Epithelial cell of prostate (primary cell): Measurements from ENCODE around the gene CCDC57.
"Not testable (repeated sequence)": the region's sequence is repeated elsewhere in the genome, so short reads cannot be mapped to it uniquely, and the experiment has no call there.

Experiments
- DNase-seq: peaks from one replicate; pipeline ENCODE4 v3.0.0-alpha.2; 2011; ENCODE audit warnings: low read depth, low spot score
- H3K27ac ChIP-seq: fragments of 450-650 bp; 2 replicates; pipeline ENCODE4 v1.5.1; 2017; ENCODE audit warnings: mild to moderate bottlenecking

Gene CCDC57

DNA sequence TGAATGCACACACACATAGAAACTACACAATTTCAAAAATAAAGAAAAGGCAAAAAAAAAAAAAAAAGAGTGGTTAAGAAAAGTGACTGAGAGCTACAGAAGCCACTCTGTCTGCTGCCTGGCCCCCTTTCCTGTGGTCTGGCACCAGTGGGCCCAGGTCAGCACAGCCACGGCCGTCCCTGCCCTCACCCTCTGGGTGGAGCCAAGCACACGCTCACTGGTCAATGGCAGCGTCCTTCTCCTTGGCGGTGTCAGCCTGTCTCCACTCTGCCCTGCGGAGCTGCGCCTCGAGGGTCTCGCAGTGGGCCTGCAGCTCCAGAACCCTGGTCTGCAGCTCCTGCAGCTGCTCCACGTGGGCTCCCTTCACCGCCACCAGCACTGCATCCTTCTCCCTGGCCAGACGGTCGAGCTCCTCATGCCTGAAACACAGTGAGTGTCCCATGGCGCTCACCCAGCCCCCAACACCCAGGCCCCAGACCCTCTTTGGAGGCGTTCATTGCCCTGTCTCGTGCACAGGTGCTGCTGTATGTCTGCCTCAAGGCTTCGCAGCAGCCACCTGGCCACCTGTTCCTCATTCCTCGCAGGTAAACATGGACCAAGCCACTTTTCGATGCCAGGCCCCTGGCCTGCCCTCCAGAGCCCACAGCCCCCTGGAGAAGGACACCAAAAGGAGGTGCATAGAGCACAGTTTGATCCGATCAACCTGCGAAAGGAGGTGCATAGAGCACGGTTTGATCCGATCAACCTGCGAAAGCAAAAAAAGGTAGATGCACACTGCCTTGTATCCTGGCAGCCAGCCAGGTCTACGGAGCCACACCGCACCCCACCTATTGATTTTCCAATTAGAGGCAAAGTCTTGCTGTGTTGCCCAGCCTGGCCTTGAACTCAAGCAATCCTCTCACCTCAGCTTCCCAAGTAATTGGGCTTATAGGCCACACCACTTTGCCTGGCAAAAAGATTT lies 24.4 kb downstream of the CCDC57 start:
- no peak overlapping the region for H3K27ac ChIP-seq
- DNase-seq: no peak

- no peak for DNase-seq
Observed at GRCh38 chr17:82187500-82187899, 25.1 kb downstream of the CCDC57 start.

GRCh38 chr17:82186221-82186620 lies 26.4 kb downstream of the CCDC57 start:
- no peak for DNase-seq
- no peak overlapping the region for H3K27ac ChIP-seq

More at GRCh38 chr17:82187500-82187899, 25.1 kb downstream of the CCDC57 start:
- H3K27ac ChIP-seq: no peak overlapping the region

DNA sequence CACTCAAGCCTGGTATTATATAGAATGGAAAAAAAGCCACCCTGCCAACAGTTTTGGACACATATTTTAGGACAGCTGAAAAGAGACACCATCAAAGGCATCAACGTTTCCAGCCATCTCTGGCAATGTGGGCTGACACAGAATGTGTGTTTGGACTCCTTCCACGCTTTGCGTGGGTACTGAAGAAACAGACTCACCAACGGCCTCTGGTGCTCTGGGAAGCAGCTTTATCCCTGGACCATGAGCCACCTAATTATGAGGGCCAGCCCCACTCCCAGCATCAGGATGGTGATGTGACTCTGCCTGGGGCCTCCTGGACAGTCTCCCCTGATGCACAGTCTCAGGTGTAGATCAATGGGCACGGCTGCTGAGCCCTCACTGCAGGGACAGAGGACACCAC lies 27.9 kb downstream of the CCDC57 start:
- DNase-seq: no peak

GRCh38 chr17:82180776-82181528 lies 31.7 kb downstream of the CCDC57 start:
- no peak for DNase-seq
- H3K27ac ChIP-seq: no peak overlapping the region

More for the DNA sequence above, 27.9 kb downstream of the CCDC57 start:
- H3K27ac ChIP-seq: no peak overlapping the region

DNA sequence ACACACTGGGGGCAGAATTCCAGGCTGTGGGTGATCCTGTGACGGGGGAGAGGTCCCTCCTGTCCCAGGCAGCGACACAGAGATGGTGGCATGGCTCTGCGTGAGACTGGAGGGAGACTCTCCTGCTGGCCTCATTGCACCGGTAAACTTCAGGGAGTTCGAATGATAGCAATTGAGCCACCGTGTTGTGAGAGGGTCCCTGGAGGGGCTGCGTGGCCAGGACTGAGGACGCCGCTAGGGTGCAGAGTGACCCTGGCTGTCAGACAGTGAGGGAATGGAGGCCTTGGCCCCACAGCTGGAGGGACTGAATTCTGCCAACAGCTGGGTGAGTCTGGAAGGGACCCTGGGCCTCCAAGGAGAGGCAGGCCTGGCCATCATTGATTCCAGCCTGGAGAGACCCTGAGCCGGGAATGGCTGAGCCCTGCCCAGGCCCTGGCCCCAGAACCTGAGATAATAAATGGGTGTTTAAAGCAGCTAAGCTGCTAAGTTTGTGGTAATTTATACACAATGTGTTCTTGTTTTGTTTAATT lies 32.6 kb downstream of the CCDC57 start:
- DNase-seq: no peak
- H3K27ac ChIP-seq: no peak overlapping the region

GRCh38 chr17:82179412-82179811 lies 33.2 kb downstream of the CCDC57 start:
- no peak for DNase-seq
- H3K27ac ChIP-seq: no peak overlapping the region

GRCh38 chr17:82178499-82179261 lies 34.0 kb downstream of the CCDC57 start:
- H3K27ac ChIP-seq: no peak overlapping the region

DNA sequence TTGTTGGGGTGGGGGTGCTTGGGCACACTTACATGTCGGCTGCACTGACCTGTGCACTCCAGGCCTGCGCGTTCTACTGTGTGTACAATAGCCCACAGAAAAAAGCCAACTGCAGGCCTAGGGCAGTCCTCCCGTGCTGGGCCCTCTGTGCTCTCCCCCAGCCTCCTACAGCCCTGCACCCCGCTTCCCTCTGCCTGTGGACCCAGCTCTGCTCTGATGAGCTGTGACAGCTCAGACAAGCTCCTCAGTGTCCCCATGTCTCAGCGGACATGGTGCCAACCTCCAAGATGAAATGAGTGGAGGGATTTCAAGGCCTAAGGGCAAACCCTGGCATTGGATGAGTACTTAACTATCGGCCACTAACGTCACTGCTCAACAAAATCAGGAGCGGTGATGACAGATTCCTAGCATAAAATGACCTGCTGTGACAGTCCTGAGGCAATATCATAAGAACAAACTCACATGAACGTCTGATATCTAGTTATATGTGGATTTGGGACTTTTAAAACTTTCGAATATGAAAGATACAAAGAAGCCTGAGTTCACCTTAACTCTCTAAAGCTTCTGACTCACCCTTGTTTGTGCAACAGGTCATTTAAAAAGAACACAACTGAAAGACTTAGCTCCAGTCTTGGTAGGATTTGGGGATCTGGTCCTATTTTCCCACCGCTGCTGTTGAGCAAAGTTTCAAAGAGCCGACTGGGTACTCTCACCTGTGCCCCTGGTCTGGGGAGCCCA lies 34.7 kb downstream of the CCDC57 start:
- no peak for DNase-seq
- no peak overlapping the region for H3K27ac ChIP-seq

More at GRCh38 chr17:82178499-82179261, 34.0 kb downstream of the CCDC57 start:
- no peak for DNase-seq

GRCh38 chr17:82177276-82177675 lies 35.4 kb downstream of the CCDC57 start:
- no peak overlapping the region for H3K27ac ChIP-seq
- DNase-seq: no peak

DNA sequence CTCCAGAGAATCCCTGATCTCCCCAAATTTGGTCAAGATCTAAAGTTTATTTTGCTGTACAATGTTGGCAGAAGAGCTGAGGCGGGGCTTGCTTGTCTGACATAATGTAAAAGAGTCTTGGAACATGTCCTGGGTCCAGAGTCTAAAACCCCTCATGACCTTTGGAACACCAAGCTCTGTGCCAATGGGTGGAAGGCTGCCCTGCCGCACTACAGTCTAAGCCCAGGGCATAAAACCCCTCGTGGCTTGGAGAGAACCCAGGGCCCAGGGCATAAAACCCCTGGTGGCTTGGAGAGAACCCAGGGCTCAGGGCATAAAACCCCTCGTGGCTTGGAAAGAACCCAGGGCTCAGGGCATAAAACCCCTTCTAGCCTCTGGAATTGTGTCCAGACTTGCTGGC lies 36.7 kb downstream of the CCDC57 start:
- H3K27ac ChIP-seq: no peak overlapping the region
- no peak for DNase-seq

- no peak for DNase-seq
- no peak overlapping the region for H3K27ac ChIP-seq
Observed at GRCh38 chr17:82175201-82175600, 37.4 kb downstream of the CCDC57 start.

- DNase-seq, H3K27ac ChIP-seq: not testable (repeated sequence)
Observed at GRCh38 chr17:82174042-82174857, 38.4 kb downstream of the CCDC57 start.

- H3K27ac ChIP-seq: no peak overlapping the region
- DNase-seq: no peak
Observed at GRCh38 chr17:82173351-82174041, 39.1 kb downstream of the CCDC57 start.

DNA sequence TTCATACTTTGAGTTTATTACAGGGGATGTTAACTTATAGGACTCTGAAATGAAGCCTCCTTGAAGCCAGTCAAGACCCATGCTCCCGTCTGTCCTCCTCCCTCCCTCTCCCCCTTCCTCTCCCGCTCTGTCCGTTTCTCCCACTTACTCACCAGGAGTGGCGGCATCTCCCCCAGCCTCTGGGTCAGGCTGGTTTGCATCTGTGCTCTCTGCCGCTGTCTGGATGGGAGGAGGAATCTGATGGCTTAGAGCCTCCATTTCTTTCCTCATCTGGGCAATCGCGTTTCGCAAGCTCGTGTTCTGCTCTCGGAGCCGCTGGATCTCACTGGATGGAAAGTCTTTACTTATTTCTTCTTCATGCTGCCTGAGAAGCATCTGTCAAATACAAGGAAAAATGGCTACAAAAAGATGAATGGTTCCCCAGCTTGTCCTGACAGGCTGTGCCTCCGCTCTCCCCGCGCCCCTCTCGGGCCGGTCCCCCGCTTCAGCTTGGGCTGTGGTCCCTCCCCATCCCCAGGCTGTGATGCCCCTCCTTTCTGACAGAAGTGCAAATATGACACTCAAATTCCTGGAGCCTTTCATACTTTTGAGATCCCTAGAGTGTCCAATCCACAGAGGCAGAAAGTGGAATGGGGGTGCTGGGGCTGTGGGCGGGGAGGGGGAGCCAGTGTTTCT lies 40.0 kb downstream of the CCDC57 start:
- no peak overlapping the region for H3K27ac ChIP-seq
- DNase-seq: no peak

DNA sequence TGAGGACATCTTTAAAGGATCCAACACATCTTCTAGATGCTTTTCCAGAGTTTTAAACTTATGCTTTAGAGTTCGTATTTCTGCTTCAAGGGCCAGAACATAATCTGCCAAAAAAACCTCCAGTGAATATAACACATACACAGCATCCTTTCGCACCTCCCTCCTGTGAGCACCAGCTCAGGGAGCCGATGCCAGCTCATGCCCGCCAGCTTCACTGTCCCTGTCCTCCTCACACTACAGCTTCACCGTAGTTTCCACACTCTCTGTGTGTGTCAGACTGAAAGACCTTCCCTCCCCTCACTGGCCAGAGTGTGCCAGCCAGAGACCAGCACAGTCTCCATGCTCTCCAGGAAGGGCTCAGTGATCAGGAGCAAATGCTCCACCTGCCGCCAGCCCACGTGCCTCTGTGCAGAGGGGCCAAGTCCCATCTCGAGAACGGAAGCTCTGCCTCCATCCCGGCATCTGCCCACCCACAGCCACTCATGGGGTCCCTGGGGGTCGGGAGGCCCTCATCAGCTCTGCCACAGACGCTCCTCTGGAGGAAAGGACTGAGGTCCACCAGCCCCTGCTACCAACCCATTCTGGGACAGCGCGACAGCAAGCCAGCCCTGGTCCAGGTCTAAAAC lies 40.8 kb downstream of the CCDC57 start:
- DNase-seq: no peak
- no peak overlapping the region for H3K27ac ChIP-seq

GRCh38 chr17:82170412-82170961 lies 42.2 kb downstream of the CCDC57 start:
- DNase-seq: no peak
- no peak overlapping the region for H3K27ac ChIP-seq
